Motor neuron (in vitro differentiated cells): ENCODE measurements around the gene CCP110. TPM values are rescaled to one million over a fixed set of nuclear protein-coding genes. Genes with fewer than 3 reads are reported as not detected.

Source experiments
- ATAC-seq, 8 experiments: fragments of 200-7000 bp; cut with Tn5 transposase; replicated peaks in 6 of 8; 2 replicates each; pipeline ENCODE4 v1.8.0; 2021; ENCODE audit warnings: mild to moderate bottlenecking in 8 of 8, moderate library complexity in 8 of 8
- H3K27ac ChIP-seq, 2 donors: fragments of 250-450 bp; sonication (Bioruptor Pico); 2 replicates each; pipeline ENCODE4 v1.9.0; 2021; ENCODE audit warnings: antibody characterized with exemption in 2 of 2, mild to moderate bottlenecking in 2 of 2, moderate library complexity in 1 of 2
- H3K4me1 ChIP-seq, 2 donors: fragments of 250-450 bp; sonication (Bioruptor Pico); replicated peaks in 1 of 2; 2 replicates each; pipeline ENCODE4 v1.6.1; 2021; ENCODE audit warnings: antibody characterized with exemption in 2 of 2, mild to moderate bottlenecking in 2 of 2, moderate library complexity in 1 of 2
- H3K4me3 ChIP-seq, 5 donors: fragments of 250-450 bp; sonication (Bioruptor Pico); 2 replicates each; pipeline ENCODE4 v1.9.0; 2021; ENCODE audit warnings: antibody characterized with exemption in 5 of 5, mild to moderate bottlenecking in 5 of 5, moderate library complexity in 4 of 5
- WGBS, 10 experiments: fragments of 450-650 bp; shearing (Covaris generic); methylation state at CpG; one replicate each; pipeline ENCODE4 v1.0.0; 2022; 5-methylcytosine and 5-hydroxymethylcytosine counted together
- in situ Hi-C, 9 experiments: fragments of 400-800 bp; cut with MboI; loops; one replicate each; pipeline ENCODE4 v1.15.0; 2021; ENCODE audit warnings: low sequenced_read_pairs in 9 of 9, low pct_unique_long_range_greater_than_20kb in 2 of 9; ENCODE audit not compliant: unreplicated experiment in 9 of 9
- total RNA-seq, 8 experiments: library from RNA; unstranded; fragments of 300-600 nt; gene quantifications; 2 replicates each; pipeline versions ENCODE4 v1.2.3 to v1.2.4, GENCODE V29; 2022

The CCP110 gene
- 10 to 100 TPM; 12.8 to 33.7 (median 24.5) TPM for total RNA-seq

- H3K27ac ChIP-seq: peak within 1 kb of the TSS; percentile 59 to 77
- 0 to 83% (median 0%) methylated on average over 1 to 13 of the region's 51 CpGs; no CpG with 5 or more reads in 1 of the 10 experiments for WGBS, 10 experiments
- peak within 1 kb of the TSS; percentile 64 to 93 (median 77) for H3K4me3 ChIP-seq
- in situ Hi-C loops: loop anchor here in 4 of 9 experiments (25.0 kb wide), 3 partner anchors 361 to 461 kb away; partner anchors contain the start of genes COQ7 (in 1 of the 4) and SYT17 (in 1 of the 4)
- ATAC-seq: peak; percentile 70 to 81 (median 80)
- peaks cover 10 to 33% of the 10 kb centered on the region in 2 donors for H3K4me1 ChIP-seq
Observed at GRCh38 chr16:19523559-19524355, at the start of gene CCP110. CCP110 (plus strand) TSS chr16:19523942; CDS start chr16:19527882, 3,940 bp downstream.

DNA sequence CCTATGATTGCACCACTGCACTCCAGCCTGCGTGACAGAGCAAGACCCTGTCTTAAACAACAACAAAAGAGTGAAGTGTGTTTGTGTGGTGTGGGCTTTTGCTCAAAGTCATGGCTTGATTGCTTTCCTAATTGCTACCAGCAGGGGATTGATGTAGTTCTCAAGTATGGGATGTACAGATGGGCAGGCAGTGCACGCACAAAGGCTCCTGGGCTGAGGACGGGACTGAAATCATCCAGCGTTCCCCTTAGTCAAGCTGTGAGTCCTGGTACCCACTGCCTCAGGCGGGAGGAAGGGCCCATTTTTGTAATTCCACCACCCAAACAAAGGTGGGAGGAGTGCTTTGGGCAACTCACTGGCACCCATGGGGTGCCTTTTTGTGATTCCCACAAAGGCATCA lies 49.1 kb upstream of the CCP110 start:
- no peak overlapping the region for H3K27ac ChIP-seq
- no peak overlapping the region for H3K4me3 ChIP-seq
- H3K4me1 ChIP-seq: no peaks in the 10 kb centered on the region
- peak in 1 of 8 experiments; percentile 43 for ATAC-seq
- in situ Hi-C loops: loop anchor here in 1 of 9 experiments (25.0 kb wide), 1 partner anchor 387 kb away; no protein-coding TSS in a partner anchor
- WGBS, 10 experiments: 0 to 75% (median 63%) methylated on average over 1 to 5 of the region's 5 CpGs; no CpG with 5 or more reads in 2 of the 10 experiments

DNA sequence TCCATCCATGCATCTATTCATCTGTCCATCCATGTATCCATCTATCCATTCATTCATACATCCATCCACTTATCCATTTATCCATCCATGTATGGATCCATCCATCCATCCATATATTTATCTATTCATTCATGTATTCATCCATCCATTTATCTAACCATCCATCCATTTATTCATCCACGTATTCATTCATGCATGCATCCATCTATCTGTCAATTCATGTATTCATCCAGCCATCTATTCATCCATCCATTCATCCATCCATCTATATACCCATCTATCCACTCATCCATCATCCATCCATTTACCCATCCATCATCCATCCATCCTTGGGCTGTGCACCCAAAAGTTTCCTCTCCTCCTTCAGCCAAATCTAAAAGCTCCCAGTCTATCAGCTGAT lies 45.2 kb upstream of the CCP110 start:
- in situ Hi-C loops: loop anchor here in 1 of 9 experiments (25.0 kb wide), 1 partner anchor 391 kb away; no protein-coding TSS in a partner anchor

DNA sequence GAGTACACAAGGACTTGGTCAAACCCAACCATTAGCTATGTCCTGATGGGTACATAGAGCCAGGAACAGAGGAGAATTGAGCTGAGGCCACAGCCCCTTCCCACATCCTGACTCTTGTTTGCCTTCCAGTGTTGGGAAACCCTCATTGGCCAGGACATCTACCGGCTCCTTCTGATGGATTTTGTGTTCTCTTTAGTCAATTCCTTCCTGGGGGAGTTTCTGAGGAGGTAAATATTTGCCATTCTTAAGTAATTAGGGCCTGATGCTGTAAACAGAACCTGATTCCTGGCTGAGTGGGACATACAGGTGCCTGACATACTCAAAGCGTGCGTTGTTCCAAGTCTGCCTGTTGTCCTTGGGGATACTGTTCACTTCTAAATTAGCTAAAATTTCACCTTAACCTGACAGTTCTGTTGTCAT lies 44.4 kb upstream of the CCP110 start:
- 38 to 93% (median 75%) methylated on average over 2 to 3 of the region's 3 CpGs; no CpG with 5 or more reads in 3 of the 10 experiments for WGBS, 10 experiments
- H3K27ac ChIP-seq: no peak overlapping the region
- ATAC-seq: peak in 1 of 8 experiments; percentile 69
- no peak overlapping the region for H3K4me3 ChIP-seq
- in situ Hi-C loops: loop anchor here in 1 of 9 experiments (25.0 kb wide), 1 partner anchor 392 kb away; no protein-coding TSS in a partner anchor
- H3K4me1 ChIP-seq: no peaks in the 10 kb centered on the region

More for the DNA sequence above, 45.2 kb upstream of the CCP110 start:
- 12 to 100% (median 67%) methylated on average over 1 of the region's 1 CpG for WGBS, 10 experiments
- H3K4me3 ChIP-seq: no peak overlapping the region
- H3K27ac ChIP-seq: no peak overlapping the region
- H3K4me1 ChIP-seq: no peaks in the 10 kb centered on the region
- ATAC-seq: no peak

- WGBS, 10 experiments: 17 to 100% (median 73%) methylated on average over 1 of the region's 2 CpGs; no CpG with 5 or more reads in 2 of the 10 experiments
Observed at GRCh38 chr16:19481296-19481695, 42.4 kb upstream of the CCP110 start.

GRCh38 chr16:19481769-19482168 lies 42.0 kb upstream of the CCP110 start:
- no peak overlapping the region for H3K27ac ChIP-seq
- no peaks in the 10 kb centered on the region for H3K4me1 ChIP-seq
- in situ Hi-C loops: loop anchor here in 1 of 9 experiments (25.0 kb wide), 1 partner anchor 394 kb away; no protein-coding TSS in a partner anchor
- no peak overlapping the region for H3K4me3 ChIP-seq
- no peak for ATAC-seq
- 26 to 100% (median 63%) methylated on average over 1 to 5 of the region's 5 CpGs; no CpG with 5 or more reads in 4 of the 10 experiments for WGBS, 10 experiments

More at GRCh38 chr16:19481296-19481695, 42.4 kb upstream of the CCP110 start:
- no peak overlapping the region for H3K27ac ChIP-seq
- H3K4me1 ChIP-seq: no peaks in the 10 kb centered on the region
- ATAC-seq: peak in 2 of 8 experiments; percentile 25 to 28
- no peak overlapping the region for H3K4me3 ChIP-seq
- in situ Hi-C loops: loop anchor here in 1 of 9 experiments (25.0 kb wide), 1 partner anchor 394 kb away; no protein-coding TSS in a partner anchor

- Histone ChIP-seq H3K4me1 (peaks cover 0 to 2% of the 10 kb centered on the region in 2 donors), H3K4me3 (no peak overlapping the region), H3K27ac (no peak overlapping the region)
- ATAC-seq: no peak
- WGBS, 10 experiments: 83 to 100% (median 100%) methylated on average over 1 of the region's 1 CpG; no CpG with 5 or more reads in 7 of the 10 experiments
- in situ Hi-C loops: loop anchor here in 1 of 9 experiments (25.0 kb wide), 1 partner anchor 395 kb away; no protein-coding TSS in a partner anchor
Observed at GRCh38 chr16:19482291-19482690, 41.5 kb upstream of the CCP110 start.

- in situ Hi-C loops: loop anchor here in 1 of 9 experiments (25.0 kb wide), 1 partner anchor 397 kb away; no protein-coding TSS in a partner anchor
- H3K4me3 ChIP-seq: no peak overlapping the region
- WGBS, 10 experiments: 0 to 100% (median 83%) methylated on average over 1 to 3 of the region's 3 CpGs; no CpG with 5 or more reads in 1 of the 10 experiments
Observed at GRCh38 chr16:19484096-19484495, 39.6 kb upstream of the CCP110 start.

GRCh38 chr16:19485611-19486010 lies 38.1 kb upstream of the CCP110 start:
- WGBS, 10 experiments: 56 to 100% (median 67%) methylated on average over 1 to 5 of the region's 5 CpGs; no CpG with 5 or more reads in 1 of the 10 experiments
- no peak overlapping the region for H3K4me3 ChIP-seq
- in situ Hi-C loops: loop anchor here in 1 of 9 experiments (25.0 kb wide), 1 partner anchor 398 kb away; no protein-coding TSS in a partner anchor

More at GRCh38 chr16:19484096-19484495, 39.6 kb upstream of the CCP110 start:
- Histone ChIP-seq H3K27ac (no peak overlapping the region), H3K4me1 (peaks cover 0 to 2% of the 10 kb centered on the region in 2 donors)
- ATAC-seq: peak in 1 of 8 experiments; percentile 79

DNA sequence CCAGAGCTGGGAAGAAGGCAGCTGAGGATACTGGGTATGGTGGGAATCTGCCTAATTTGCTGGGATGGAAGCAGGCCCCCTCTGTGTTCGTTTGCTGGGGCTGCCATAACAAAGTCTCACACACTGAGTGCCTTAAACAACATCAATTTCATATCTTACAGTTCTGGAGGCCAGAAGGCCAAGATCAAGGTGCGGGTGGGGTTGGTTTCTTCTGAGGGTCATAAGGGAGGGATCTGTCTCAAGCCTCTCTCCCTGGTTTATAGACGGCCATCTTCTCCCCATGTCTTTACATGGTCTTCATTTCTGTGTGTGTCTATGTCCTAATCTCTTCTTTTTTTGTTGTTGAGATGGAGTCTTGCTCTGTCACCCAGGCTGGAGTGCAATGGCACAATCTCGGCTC lies 37.7 kb upstream of the CCP110 start:
- in situ Hi-C loops: loop anchor here in 1 of 9 experiments (25.0 kb wide), 1 partner anchor 399 kb away; no protein-coding TSS in a partner anchor
- no peak overlapping the region for H3K27ac ChIP-seq
- H3K4me1 ChIP-seq: peaks cover 0 to 2% of the 10 kb centered on the region in 2 donors
- H3K4me3 ChIP-seq: no peak overlapping the region
- WGBS, 10 experiments: 48 to 100% (median 90%) methylated on average over 1 to 4 of the region's 4 CpGs; no CpG with 5 or more reads in 3 of the 10 experiments
- ATAC-seq: no peak

More at GRCh38 chr16:19485611-19486010, 38.1 kb upstream of the CCP110 start:
- peaks cover 0 to 2% of the 10 kb centered on the region in 2 donors for H3K4me1 ChIP-seq
- H3K27ac ChIP-seq: no peak overlapping the region
- ATAC-seq: no peak

DNA sequence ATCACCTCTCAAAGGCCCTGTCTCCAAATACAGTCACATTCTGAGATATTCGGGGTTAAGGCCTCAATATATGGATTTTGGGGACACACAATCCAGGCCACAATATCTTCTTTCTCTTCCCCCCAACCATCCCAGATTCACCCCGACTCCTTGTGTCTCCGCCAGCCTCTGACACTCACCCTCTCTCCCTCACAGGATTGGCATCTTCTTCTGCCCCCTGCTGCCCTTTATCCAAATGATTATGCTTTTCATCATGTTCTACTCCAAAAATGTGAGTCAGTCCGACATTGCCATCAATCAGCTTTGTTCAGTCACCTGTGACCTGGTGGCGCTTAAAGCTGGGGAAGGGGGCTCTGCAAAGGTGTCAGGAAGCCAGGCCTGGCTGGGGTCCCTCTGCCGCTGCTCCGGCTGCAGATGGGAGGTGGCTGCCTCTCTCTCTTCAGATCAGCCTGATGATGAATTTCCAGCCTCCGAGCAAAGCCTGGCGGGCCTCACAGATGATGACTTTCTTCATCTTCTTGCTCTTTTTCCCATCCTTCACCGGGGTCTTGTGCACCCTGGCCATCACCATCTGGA lies 36.9 kb upstream of the CCP110 start:
- WGBS, 10 experiments: 53 to 80% (median 75%) methylated on average over 1 to 9 of the region's 10 CpGs; no CpG with 5 or more reads in 2 of the 10 experiments
- Histone ChIP-seq H3K4me1 (peaks cover 0 to 2% of the 10 kb centered on the region in 2 donors), H3K27ac (no peak overlapping the region), H3K4me3 (no peak overlapping the region)
- ATAC-seq: peak in 3 of 8 experiments; percentile 15 to 59 (median 24)
- in situ Hi-C loops: loop anchor here in 1 of 9 experiments (25.0 kb wide), 1 partner anchor 400 kb away; no protein-coding TSS in a partner anchor

DNA sequence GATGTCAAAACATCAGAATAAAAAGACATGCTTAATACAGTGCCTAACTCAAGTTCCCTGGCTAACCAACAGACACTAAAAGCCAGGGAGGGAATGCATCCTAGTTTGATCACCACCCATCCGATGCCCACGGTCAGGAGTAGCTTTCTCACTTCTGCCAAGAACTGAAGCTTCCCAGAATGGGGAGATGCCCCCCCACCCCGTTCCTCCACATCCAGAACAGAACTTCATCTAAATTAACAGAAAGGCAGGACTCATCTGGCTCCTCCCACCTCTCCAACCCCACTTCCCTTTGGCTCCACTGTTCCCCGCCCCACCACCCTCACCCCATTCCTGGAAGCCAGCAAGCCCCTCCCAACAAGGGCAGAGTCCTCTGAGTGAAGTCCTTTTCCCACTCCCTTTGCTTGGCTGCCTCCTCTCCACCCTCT lies 35.5 kb upstream of the CCP110 start:
- H3K4me3 ChIP-seq: no peak overlapping the region
- WGBS, 10 experiments: 0 to 20% (median 10%) methylated on average over 1 to 2 of the region's 4 CpGs; no CpG with 5 or more reads in 7 of the 10 experiments
- H3K27ac ChIP-seq: no peak overlapping the region
- peak in 3 of 8 experiments; percentile 66 to 92 (median 90) for ATAC-seq
- peaks cover 0 to 2% of the 10 kb centered on the region in 2 donors for H3K4me1 ChIP-seq
- in situ Hi-C loops: loop anchor here in 1 of 9 experiments (25.0 kb wide), 1 partner anchor 401 kb away; no protein-coding TSS in a partner anchor
